Parathyroid adenoma (tissue), 2 donors: ENCODE results near the gene PIAS2.
"Not testable (repeated sequence)": the region's sequence is repeated elsewhere in the genome, so short reads cannot be mapped to it uniquely, and the experiment has no call there.

Experiments
- H2AFZ ChIP-seq: fragments of 300-600 bp; sonication (generic); one replicate; pipeline ENCODE4 v1.7.0; 2017; ENCODE audit warnings: antibody characterized with exemption, mild to moderate bottlenecking
- H3K27ac ChIP-seq: fragments of 300-600 bp; sonication (generic); one replicate; pipeline ENCODE4 v1.7.0; 2017
- H3K27me3 ChIP-seq: fragments of 300-600 bp; sonication (generic); one replicate; pipeline ENCODE4 v1.7.0; 2017; ENCODE audit warnings: low read length; ENCODE audit not compliant: control insufficient read depth, insufficient read depth
- H3K36me3 ChIP-seq: fragments of 300-600 bp; sonication (generic); one replicate; pipeline ENCODE4 v1.7.0; 2017; ENCODE audit warnings: low read length; ENCODE audit not compliant: control insufficient read depth, insufficient read depth
- H3K4me1 ChIP-seq: fragments of 300-600 bp; sonication (generic); one replicate; pipeline ENCODE4 v1.7.0; 2017; ENCODE audit warnings: control low read depth
- H3K4me2 ChIP-seq: fragments of 300-600 bp; sonication (generic); one replicate; pipeline ENCODE4 v1.7.0; 2017; ENCODE audit warnings: low read length
- H3K4me3 ChIP-seq: fragments of 300-600 bp; sonication (generic); one replicate; pipeline ENCODE4 v1.7.0; 2017; ENCODE audit warnings: low read depth, low read length
- H3K79me2 ChIP-seq: fragments of 300-600 bp; sonication (generic); one replicate; pipeline ENCODE4 v1.7.0; 2017; ENCODE audit warnings: control low read depth
- H3K9ac ChIP-seq: fragments of 300-600 bp; sonication (generic); one replicate; pipeline ENCODE4 v1.7.0; 2017; ENCODE audit warnings: mild to moderate bottlenecking
- H3K9me3 ChIP-seq: fragments of 300-600 bp; sonication (generic); one replicate; pipeline ENCODE4 v1.7.0; 2017; ENCODE audit warnings: low read length; ENCODE audit not compliant: control insufficient read depth
- CTCF ChIP-seq: fragments of 300-600 bp; sonication (generic); IDR thresholded peaks from one replicate; pipeline ENCODE4 v1.7.0; 2017; ENCODE audit warnings: antibody characterized with exemption, mild to moderate bottlenecking
- donor health status: primary hyperparathyroidism.

Gene PIAS2

GRCh38 chr18:46868169-46868921 is 49.0 kb downstream of the PIAS2 start:
- H3K4me3 ChIP-seq: no peak overlapping the region
- TF ChIP-seq CTCF: no peak
- H3K27ac ChIP-seq: no peak overlapping the region

GRCh38 chr18:46867367-46868143 is 49.8 kb downstream of the PIAS2 start:
- H3K4me2 ChIP-seq: no peak overlapping the region
- H3K9ac ChIP-seq: no peak overlapping the region
- no peaks in the 10 kb centered on the region for H3K36me3 ChIP-seq
- H2AFZ ChIP-seq: no peak overlapping the region
- no peak overlapping the region for H3K27ac ChIP-seq
- H3K79me2 ChIP-seq: peaks cover 7% of the 10 kb centered on the region
- H3K4me3 ChIP-seq: no peak overlapping the region
- no peaks in the 10 kb centered on the region for H3K27me3 ChIP-seq
- H3K4me1 ChIP-seq: peaks cover 4% of the 10 kb centered on the region
- H3K9me3 ChIP-seq: no peaks in the 10 kb centered on the region
- no peak for TF ChIP-seq CTCF

More at GRCh38 chr18:46868169-46868921, 49.0 kb downstream of the PIAS2 start:
- no peaks in the 10 kb centered on the region for H3K36me3 ChIP-seq
- H3K79me2 ChIP-seq: peaks cover 4% of the 10 kb centered on the region
- no peak overlapping the region for H3K4me2 ChIP-seq
- no peak overlapping the region for H2AFZ ChIP-seq
- H3K9ac ChIP-seq: no peak overlapping the region
- H3K9me3 ChIP-seq: no peaks in the 10 kb centered on the region
- peaks cover 4% of the 10 kb centered on the region for H3K4me1 ChIP-seq
- no peaks in the 10 kb centered on the region for H3K27me3 ChIP-seq

GRCh38 chr18:46866523-46866922 is 50.8 kb downstream of the PIAS2 start:
- Histone ChIP-seq H2AFZ (no peak overlapping the region), H3K4me1 (peaks cover 4% of the 10 kb centered on the region), H3K9ac (no peak overlapping the region), H3K4me3 (no peak overlapping the region), H3K9me3 (no peaks in the 10 kb centered on the region), H3K27me3 (no peaks in the 10 kb centered on the region), H3K36me3 (no peaks in the 10 kb centered on the region), H3K4me2 (no peak overlapping the region), H3K79me2 (peaks cover 7% of the 10 kb centered on the region), H3K27ac (peak overlapping the region; percentile 12)
- TF ChIP-seq CTCF: no peak

- H2AFZ ChIP-seq, H3K4me2 ChIP-seq, H3K27ac ChIP-seq, H3K27me3 ChIP-seq, H3K9ac ChIP-seq, H3K36me3 ChIP-seq, H3K4me3 ChIP-seq, H3K9me3 ChIP-seq: not testable (repeated sequence)
- H3K79me2 ChIP-seq: peaks cover 11% of the 10 kb centered on the region
- H3K4me1 ChIP-seq: peaks cover 11% of the 10 kb centered on the region
Measured at GRCh38 chr18:46865245-46865644, 52.1 kb downstream of the PIAS2 start.

GRCh38 chr18:46859855-46860254 is 57.5 kb downstream of the PIAS2 start:
- Histone ChIP-seq H3K9me3 (no peaks in the 10 kb centered on the region), H3K79me2 (peaks cover 26% of the 10 kb centered on the region), H3K4me2 (no peak overlapping the region), H2AFZ (no peak overlapping the region), H3K36me3 (no peaks in the 10 kb centered on the region), H3K27ac (no peak overlapping the region), H3K4me1 (peaks cover 16% of the 10 kb centered on the region), H3K27me3 (no peaks in the 10 kb centered on the region), H3K4me3 (no peak overlapping the region), H3K9ac (no peak overlapping the region)
- TF ChIP-seq CTCF: no peak
